NCI-H345 treated with DMSO at 0.1 percent for 48 hours (cell line): Measurements from ENCODE around the gene SCAP.
A peak's percentile ranks its signal among the peaks of the same experiment; 100 is the strongest.
"Not testable (repeated sequence)": the region's sequence is repeated elsewhere in the genome, so short reads cannot be mapped to it uniquely, and the experiment has no call there.

Experiments
- DNase-seq: peaks from one replicate; lab custom pipeline; 2025; ENCODE audit not compliant: unreplicated experiment; lab: John Stamatoyannopoulos, UW

SCAP gene

GRCh38 chr3:47399531-47400270 lies 76.0 kb downstream of the SCAP start:
- no peak for DNase-seq

GRCh38 chr3:47399016-47399415 lies 76.7 kb downstream of the SCAP start:
- no peak for DNase-seq

DNA sequence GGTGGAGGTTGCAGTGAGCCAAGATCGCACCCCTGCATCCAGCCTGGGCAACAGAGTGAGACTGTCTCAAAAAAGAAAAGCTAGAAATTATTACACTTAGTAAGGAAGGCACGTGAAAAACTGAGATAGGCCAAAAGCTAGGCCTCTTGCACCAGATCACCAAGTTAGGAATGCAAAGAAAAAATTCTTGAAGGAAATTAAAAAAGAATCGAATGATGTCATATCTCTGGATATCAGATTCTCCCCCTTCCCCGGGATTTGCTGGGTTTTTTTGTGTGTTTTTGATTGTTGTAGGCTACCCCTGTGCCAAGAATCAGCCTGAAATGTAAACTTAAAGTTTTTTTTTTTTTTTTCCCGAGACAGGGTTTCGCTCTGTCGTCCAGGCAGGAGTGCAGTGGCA lies 77.5 kb downstream of the SCAP start:
- DNase-seq, result no peak

DNA sequence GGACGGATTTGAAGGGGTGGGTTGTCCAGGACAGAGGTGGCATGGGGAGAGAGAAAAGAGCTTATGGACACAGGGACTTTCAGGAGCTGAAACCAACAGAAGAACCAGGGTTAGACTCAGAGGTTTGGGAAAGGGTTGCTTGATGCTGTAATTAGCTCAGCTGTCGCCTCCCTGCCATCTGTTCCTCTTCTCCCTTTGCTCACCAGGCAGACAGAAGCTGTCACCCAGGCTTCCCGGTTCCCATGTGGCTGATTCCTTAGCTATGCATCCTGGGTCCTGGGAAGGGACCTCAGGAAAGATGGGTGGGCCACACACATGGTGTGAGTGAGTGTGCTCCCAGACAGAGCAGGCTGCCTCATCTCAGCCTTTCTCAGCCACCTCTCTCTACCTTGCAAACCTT lies 80.9 kb downstream of the SCAP start:
- DNase-seq, result no peak

GRCh38 chr3:47394140-47394870 lies 81.4 kb downstream of the SCAP start:
- DNase-seq, result no peak

- DNase-seq, result no peak
These were observed 82.8 kb downstream of the SCAP start for GRCh38 chr3:47392933-47393332.

DNA sequence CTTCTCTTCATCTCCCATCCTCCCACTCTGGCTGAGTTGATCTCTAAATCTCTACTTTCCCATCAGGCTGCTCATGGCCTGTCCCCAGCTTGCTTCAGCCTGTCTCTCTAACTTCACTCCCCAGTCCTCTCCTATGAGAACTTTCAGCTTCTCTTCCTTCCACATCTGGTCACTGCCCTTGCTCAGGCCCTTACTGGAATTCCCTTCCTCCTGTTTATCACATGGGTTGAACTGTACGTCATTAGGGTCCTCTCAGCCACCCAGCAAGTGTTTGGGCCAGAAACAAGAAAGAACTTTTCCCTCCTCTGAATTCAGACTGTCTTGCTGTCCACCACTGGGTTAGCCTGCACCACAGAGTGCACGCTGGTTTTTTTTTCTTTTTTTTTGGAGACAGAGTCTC lies 89.9 kb downstream of the SCAP start:
- no peak for DNase-seq

DNA sequence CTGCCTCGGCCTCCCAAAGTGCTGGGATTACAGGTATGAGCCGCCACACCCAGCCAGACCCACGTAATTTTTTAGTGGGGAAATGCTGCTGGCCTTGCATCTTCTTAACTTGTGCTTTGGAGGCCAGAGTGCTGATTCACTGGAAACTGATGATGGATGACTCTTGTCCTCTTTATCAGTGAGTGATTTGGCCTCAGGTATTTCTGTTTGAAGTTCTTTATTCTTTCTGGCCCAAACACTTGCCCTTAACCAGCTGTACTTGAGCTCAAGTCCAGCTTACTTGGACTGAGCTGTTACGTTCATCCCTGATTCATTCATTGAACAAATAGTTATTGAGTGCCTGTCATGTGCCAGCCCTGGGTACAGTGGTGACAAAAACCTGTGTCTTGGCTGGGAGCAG lies 90.7 kb downstream of the SCAP start:
- DNase-seq, result no peak

GRCh38 chr3:47384425-47384824 lies 91.3 kb downstream of the SCAP start:
- DNase-seq, result no peak

DNA sequence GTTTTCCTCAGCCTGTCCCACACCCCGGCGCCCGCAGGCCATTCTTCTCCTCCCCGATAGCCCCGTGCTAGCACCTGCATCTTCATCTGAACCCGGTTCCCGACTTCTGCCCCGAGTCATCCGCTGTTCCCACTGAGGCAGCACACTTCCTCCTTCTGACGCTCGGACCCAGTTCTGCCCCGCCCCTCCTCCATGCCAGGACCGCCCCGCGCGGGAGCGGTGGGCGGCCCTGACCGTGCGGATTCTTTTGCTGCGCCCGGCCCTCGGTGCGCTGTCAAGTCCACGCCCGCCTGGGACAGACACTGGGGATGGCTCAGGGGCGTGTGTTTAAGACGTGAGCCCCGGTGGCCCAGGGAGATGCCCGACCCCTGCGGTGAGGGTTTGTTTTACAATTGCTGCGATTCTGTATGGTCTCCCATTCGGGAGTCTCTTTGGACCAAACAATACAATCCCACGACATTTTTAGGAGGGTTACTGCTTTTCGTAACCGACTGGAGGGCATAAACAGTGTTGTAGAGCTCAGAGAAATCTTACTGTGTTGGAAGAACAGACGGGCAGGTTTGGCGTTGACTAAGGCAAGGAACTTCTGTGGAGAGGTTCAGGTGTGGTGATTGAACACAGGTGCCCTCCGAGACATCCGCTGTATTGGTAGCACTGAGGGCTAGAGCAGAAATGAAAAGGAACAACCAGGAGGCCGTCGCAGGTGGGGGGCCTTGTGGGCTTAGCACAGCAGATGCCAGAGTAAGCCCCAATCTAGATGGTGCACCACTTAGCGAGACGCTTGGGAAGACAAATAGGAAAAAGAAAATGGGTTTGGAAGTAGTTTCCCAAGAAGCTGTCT lies 94.2 kb downstream of the SCAP start:
- DNase-seq, result no peak

DNA sequence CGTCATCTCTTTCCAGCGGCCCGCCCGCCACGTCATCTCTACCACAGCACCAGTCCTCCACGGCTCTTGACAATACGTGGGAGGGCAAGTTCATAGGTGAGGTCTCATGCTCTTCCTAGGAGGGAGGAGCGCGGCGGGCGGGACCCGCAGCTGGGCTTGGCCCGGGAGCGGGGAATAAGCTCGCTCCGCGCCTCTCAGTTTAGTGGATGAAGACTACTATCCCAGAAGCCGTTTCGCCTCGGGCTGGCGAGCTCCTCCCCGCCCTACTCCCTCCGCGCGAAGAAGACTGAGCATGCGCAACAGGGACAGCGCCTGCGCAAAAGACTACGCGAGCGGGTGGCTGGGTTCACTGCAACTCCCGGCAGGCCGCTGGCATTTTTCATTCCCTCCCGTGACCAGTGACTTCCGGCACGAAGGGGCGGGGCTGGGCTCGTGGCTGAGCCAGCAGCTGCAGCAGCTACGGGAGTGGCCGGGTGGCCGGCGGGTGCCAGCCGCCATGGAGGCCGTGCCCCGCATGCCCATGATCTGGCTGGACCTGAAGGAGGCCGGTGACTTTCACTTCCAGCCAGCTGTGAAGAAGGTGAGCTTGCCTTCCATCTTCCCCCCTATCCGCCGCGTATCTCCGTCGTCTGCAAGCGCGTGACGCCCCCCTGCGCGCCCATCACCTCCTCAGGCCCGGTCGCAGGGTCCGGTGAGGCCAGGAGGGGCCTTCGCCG lies 95.0 kb downstream of the SCAP start, which contains the start of gene PTPN23:
TSS of gene PTPN23 (plus strand) at position 421 of the 716 bp plus-strand sequence. CDS start at position 497, 76 bp downstream.
- peak; percentile 94 for DNase-seq

- no peak for DNase-seq
These were observed 95.6 kb downstream of the SCAP start for GRCh38 chr3:47380026-47380600.

- DNase-seq, result no peak
These were observed 96.3 kb downstream of the SCAP start for GRCh38 chr3:47379411-47379899.

GRCh38 chr3:47378869-47379268 lies 96.9 kb downstream of the SCAP start:
- DNase-seq, result no peak

GRCh38 chr3:47377186-47377585 lies 98.6 kb downstream of the SCAP start:
- DNase-seq, result no peak

GRCh38 chr3:47376393-47376792 lies 99.3 kb downstream of the SCAP start:
- DNase-seq, result no peak

GRCh38 chr3:47374587-47374986 lies 101.2 kb downstream of the SCAP start:
- no peak for DNase-seq

- DNase-seq, result no peak
These were observed 104.6 kb downstream of the SCAP start for GRCh38 chr3:47370887-47371697.

- DNase-seq, result not testable (repeated sequence)
These were observed 105.7 kb downstream of the SCAP start for GRCh38 chr3:47370020-47370419.

- no peak for DNase-seq
These were observed 108.1 kb downstream of the SCAP start for GRCh38 chr3:47367631-47368030.
